Fibroblast of lung (primary cell): ENCODE data around the gene TSHR. TPM values are rescaled to one million over a fixed set of nuclear protein-coding genes. Genes with fewer than 3 reads are reported as not detected.
A peak's percentile ranks its signal among the peaks of the same experiment; 100 is the strongest.

Experiments
- DNase-seq, 2 donors: peaks; one replicate each; pipeline versions ENCODE4 v3.0.0 to v3.0.0-alpha.2; 2010; ENCODE audit warnings: low read depth in 2 of 2
- H2AFZ ChIP-seq: 2 replicates; pipeline ENCODE4 v1.5.1; 2012; ENCODE audit warnings: low read length, control low read depth, inconsistent platforms
- H3K27ac ChIP-seq: 2 replicates; pipeline ENCODE4 v1.5.1; 2011; ENCODE audit warnings: low read length, control low read depth; ENCODE audit not compliant: insufficient read depth
- H3K27me3 ChIP-seq: 2 replicates; pipeline ENCODE4 v1.5.1; 2011; ENCODE audit warnings: mild to moderate bottlenecking, low read length; ENCODE audit not compliant: control insufficient read depth, insufficient read depth
- H3K36me3 ChIP-seq: 2 replicates; pipeline ENCODE4 v1.5.1; 2011; ENCODE audit warnings: low read length; ENCODE audit not compliant: control insufficient read depth, insufficient read depth
- H3K4me1 ChIP-seq: 2 replicates; pipeline ENCODE4 v1.5.1; 2011; ENCODE audit warnings: low read length; ENCODE audit not compliant: control insufficient read depth, insufficient read depth; ENCODE audit errors: extremely low read depth
- H3K4me2 ChIP-seq: 2 replicates; pipeline ENCODE4 v1.5.1; 2011; ENCODE audit warnings: low read length, control low read depth; ENCODE audit not compliant: insufficient read depth; ENCODE audit errors: extremely low read depth
- H3K4me3 ChIP-seq, 4 experiments: fragments of 200-600 bp in 1 of 4; sonication (generic) in 1 of 4; replicated peaks in 1 of 4; 2 replicates each; pipeline ENCODE4 v1.5.1; 2011 to 2016; ENCODE audit warnings: low read length in 4 of 4, low read depth in 3 of 4, mild to moderate bottlenecking in 3 of 4, control low read depth in 2 of 4, inconsistent platforms in 1 of 4, mixed read lengths in 1 of 4; ENCODE audit not compliant: insufficient read depth in 1 of 4; ENCODE audit errors: control extremely low read depth in 1 of 4
- H3K79me2 ChIP-seq: 2 replicates; pipeline ENCODE4 v1.5.1; 2012; ENCODE audit warnings: mild to moderate bottlenecking, low read length, inconsistent platforms; ENCODE audit not compliant: control insufficient read depth, insufficient read depth
- H3K9ac ChIP-seq: 2 replicates; pipeline ENCODE4 v1.5.1; 2011; ENCODE audit warnings: mild to moderate bottlenecking, low read length, control low read depth; ENCODE audit not compliant: insufficient read depth
- H3K9me3 ChIP-seq: 2 replicates; pipeline ENCODE4 v1.5.1; 2012; ENCODE audit warnings: low read depth, low read length; ENCODE audit not compliant: control insufficient read depth, insufficient read depth
- H4K20me1 ChIP-seq: 2 replicates; pipeline ENCODE4 v1.5.1; 2011; ENCODE audit warnings: low read length; ENCODE audit not compliant: control insufficient read depth, insufficient read depth; ENCODE audit errors: extremely low read depth
- EZH2 ChIP-seq: IDR thresholded peaks from 2 replicates; pipeline ENCODE4 v1.5.1; 2012; ENCODE audit warnings: low read length, control low read depth, mild to moderate bottlenecking; ENCODE audit errors: missing control alignments
- polyA plus RNA-seq, 2 donors: library from polyadenylated mRNA; depleted of rRNA in 1 of 2; stranded (reverse) in 1 of 2; unstranded in 1 of 2; fragments of >200 nt; gene quantifications; 2 replicates each; pipeline ENCODE4 v1.2.1, GENCODE V29; 2011 to 2012; ENCODE audit warnings: missing spikeins in 1 of 2
- total RNA-seq: library from RNA; depleted of rRNA; stranded (reverse); fragments of >200 nt; gene quantifications from 2 replicates; pipeline ENCODE4 v1.2.1, GENCODE V29; 2014
- TF ChIP-seq, protein P1 (sequence below), 2 donors: IDR thresholded peaks in 1 of 2; conservative IDR thresholded peaks in 1 of 2; 1 replicate in 1 of 2; 2 replicates in 1 of 2; pipeline ENCODE4 v1.5.1; 2011 to 2012; ENCODE audit warnings: low read length in 2 of 2, control low read depth in 1 of 2, inconsistent platforms in 1 of 2, low read depth in 1 of 2, mild to moderate bottlenecking in 1 of 2

The TSHR gene
- total and polyA plus RNA-seq, 2 donors (not counting 1 experiment from before 2014, with no cell fraction given) = not detected

- peak overlapping the region; percentile 38 for H3K4me2 ChIP-seq
- TF ChIP-seq, protein P1, sequence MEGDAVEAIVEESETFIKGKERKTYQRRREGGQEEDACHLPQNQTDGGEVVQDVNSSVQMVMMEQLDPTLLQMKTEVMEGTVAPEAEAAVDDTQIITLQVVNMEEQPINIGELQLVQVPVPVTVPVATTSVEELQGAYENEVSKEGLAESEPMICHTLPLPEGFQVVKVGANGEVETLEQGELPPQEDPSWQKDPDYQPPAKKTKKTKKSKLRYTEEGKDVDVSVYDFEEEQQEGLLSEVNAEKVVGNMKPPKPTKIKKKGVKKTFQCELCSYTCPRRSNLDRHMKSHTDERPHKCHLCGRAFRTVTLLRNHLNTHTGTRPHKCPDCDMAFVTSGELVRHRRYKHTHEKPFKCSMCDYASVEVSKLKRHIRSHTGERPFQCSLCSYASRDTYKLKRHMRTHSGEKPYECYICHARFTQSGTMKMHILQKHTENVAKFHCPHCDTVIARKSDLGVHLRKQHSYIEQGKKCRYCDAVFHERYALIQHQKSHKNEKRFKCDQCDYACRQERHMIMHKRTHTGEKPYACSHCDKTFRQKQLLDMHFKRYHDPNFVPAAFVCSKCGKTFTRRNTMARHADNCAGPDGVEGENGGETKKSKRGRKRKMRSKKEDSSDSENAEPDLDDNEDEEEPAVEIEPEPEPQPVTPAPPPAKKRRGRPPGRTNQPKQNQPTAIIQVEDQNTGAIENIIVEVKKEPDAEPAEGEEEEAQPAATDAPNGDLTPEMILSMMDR (conservative IDR thresholded peaks at IDR 0.05 in 1 of 2, IDR thresholded peaks at IDR 0.05 in 1 of 2; ENCODE audit: low read depth in 1 of 2, low read length in 2 of 2) = no peak
- TF ChIP-seq EZH2 = no peak
- peak overlapping the region in 2 of 4 experiments; percentile 18 to 32 for H3K4me3 ChIP-seq
These were observed 189.6 kb downstream of the TSHR start for GRCh38 chr14:81144824-81145603.

GRCh38 chr14:81147140-81147897, 191.9 kb downstream of the TSHR start:
- H3K27ac ChIP-seq = no peak overlapping the region
- H2AFZ ChIP-seq = no peak overlapping the region
- no peak overlapping the region for H3K4me3 ChIP-seq
- no peak overlapping the region for H3K4me2 ChIP-seq
- no peak overlapping the region for H3K9ac ChIP-seq
- H3K36me3 ChIP-seq = no peaks in the 10 kb centered on the region
- DNase-seq = no peak
- H3K79me2 ChIP-seq = no peaks in the 10 kb centered on the region
- H4K20me1 ChIP-seq = no peaks in the 10 kb centered on the region
- no peaks in the 10 kb centered on the region for H3K4me1 ChIP-seq
- H3K9me3 ChIP-seq = no peaks in the 10 kb centered on the region
- TF ChIP-seq EZH2 = no peak
- TF ChIP-seq, protein P1 (conservative IDR thresholded peaks at IDR 0.05 in 1 of 2, IDR thresholded peaks at IDR 0.05 in 1 of 2; ENCODE audit: low read depth in 1 of 2, low read length in 2 of 2) = no peak
- no peaks in the 10 kb centered on the region for H3K27me3 ChIP-seq

More at GRCh38 chr14:81144824-81145603, 189.6 kb downstream of the TSHR start:
- Histone ChIP-seq H3K27ac (no peak overlapping the region), H3K9me3 (no peaks in the 10 kb centered on the region), H2AFZ (no peak overlapping the region), H3K4me1 (no peaks in the 10 kb centered on the region), H3K79me2 (no peaks in the 10 kb centered on the region), H3K27me3 (no peaks in the 10 kb centered on the region), H4K20me1 (no peaks in the 10 kb centered on the region), H3K9ac (no peak overlapping the region), H3K36me3 (no peaks in the 10 kb centered on the region)
- DNase-seq = peak; percentile 15 to 32

DNA sequence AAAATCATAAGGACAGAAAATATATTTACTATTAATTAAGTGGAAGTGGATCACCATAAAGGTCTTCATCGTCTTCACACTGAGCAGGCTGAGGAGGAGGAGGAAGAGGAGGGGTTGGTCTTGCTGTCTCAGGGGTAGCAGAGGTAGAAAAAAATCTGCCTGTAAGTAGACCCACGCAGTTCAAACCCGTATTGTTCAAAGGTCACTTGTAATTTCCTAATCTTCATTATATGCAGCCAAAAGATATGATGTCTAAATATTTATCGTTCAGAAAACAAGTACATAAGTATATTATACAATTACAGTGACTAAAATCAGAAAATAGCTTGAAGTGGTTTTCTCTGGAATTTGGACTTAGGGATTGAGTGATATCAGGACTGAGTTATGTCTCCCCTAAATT, 193.2 kb downstream of the TSHR start:
- no peaks in the 10 kb centered on the region for H3K36me3 ChIP-seq
- H3K27me3 ChIP-seq = no peaks in the 10 kb centered on the region
- no peak for TF ChIP-seq EZH2
- TF ChIP-seq, protein P1 (conservative IDR thresholded peaks at IDR 0.05 in 1 of 2, IDR thresholded peaks at IDR 0.05 in 1 of 2; ENCODE audit: low read depth in 1 of 2, low read length in 2 of 2) = no peak
- DNase-seq = no peak
- H3K4me3 ChIP-seq = no peak overlapping the region
- H3K9ac ChIP-seq = no peak overlapping the region
- no peak overlapping the region for H3K27ac ChIP-seq
- H3K4me2 ChIP-seq = no peak overlapping the region
- no peaks in the 10 kb centered on the region for H3K4me1 ChIP-seq
- no peaks in the 10 kb centered on the region for H3K9me3 ChIP-seq
- H3K79me2 ChIP-seq = no peaks in the 10 kb centered on the region
- no peak overlapping the region for H2AFZ ChIP-seq
- no peaks in the 10 kb centered on the region for H4K20me1 ChIP-seq
